ENCODE measurements around the gene MAP6.

GRCh38 chr11:75644946-75645345 is 23.9 kb downstream of the MAP6 start:
- TF ChIP-seq XRCC3 (IDR thresholded peaks at IDR 0.05) (no peak), MCM2 (IDR thresholded peaks at IDR 0.05; ENCODE audit: low read depth) (no peak), ETS1 (conservative IDR thresholded peaks at IDR 0.05; ENCODE audit: control insufficient read depth, low read depth, low read length) (no peak), ELF4 (CRISPR knock-in tag; IDR thresholded peaks at IDR 0.05) (no peak), TGIF2 (CRISPR knock-in tag; IDR thresholded peaks at IDR 0.05) (no peak), KLF1 (tag; IDR thresholded peaks at IDR 0.05) (no peak), PBX2 (CRISPR knock-in tag; IDR thresholded peaks at IDR 0.05; ENCODE audit: low read depth) (no peak), PBX2 (tag; conservative IDR thresholded peaks at IDR 0.05; ENCODE audit: low read depth) (no peak), PRDM10 (IDR thresholded peaks at IDR 0.05; ENCODE audit: partially characterized antibody) (no peak), SMARCC2 (IDR thresholded peaks at IDR 0.05; ENCODE audit: low read depth) (no peak), CTCF (IDR thresholded peaks at IDR 0.05 in 2 of 3, conservative IDR thresholded peaks at IDR 0.05 in 1 of 3; ENCODE audit: insufficient read depth in 2 of 3, low read depth in 1 of 3, low read length in 3 of 3) (no peak), ZBTB5 (IDR thresholded peaks at IDR 0.05) (no peak)

Data from K562 (cell line).